Neuronal stem cell (in vitro differentiated cells): Measurements from ENCODE around the gene SUSD2.
"Not testable (repeated sequence)": the region's sequence is repeated elsewhere in the genome, so short reads cannot be mapped to it uniquely, and the experiment has no call there.

Experiments
- DNase-seq: peaks from one replicate; pipeline ENCODE4 v3.0.0-alpha.2; 2013; ENCODE audit warnings: low spot score
- H2AFZ ChIP-seq: one replicate; pipeline ENCODE4 v1.6.1; 2013; ENCODE audit warnings: mild to moderate bottlenecking, low read length, inconsistent platforms
- H2AK5ac ChIP-seq: 2 replicates; pipeline ENCODE4 v1.6.1; 2013; ENCODE audit warnings: low read depth, mild to moderate bottlenecking, inconsistent platforms, low read length, moderate library complexity, mixed read lengths
- H2BK120ac ChIP-seq: 2 replicates; pipeline ENCODE4 v1.6.1; 2013; ENCODE audit warnings: low read depth, mild to moderate bottlenecking, inconsistent platforms, low read length, moderate library complexity, mixed read lengths
- H2BK12ac ChIP-seq: one replicate; pipeline ENCODE4 v1.6.1; 2013; ENCODE audit warnings: low read length, inconsistent platforms
- H2BK15ac ChIP-seq: 2 replicates; pipeline ENCODE4 v1.6.1; 2013; ENCODE audit warnings: mild to moderate bottlenecking, low read length, inconsistent platforms, mixed read lengths
- H2BK5ac ChIP-seq: one replicate; pipeline ENCODE4 v1.6.1; 2013; ENCODE audit warnings: inconsistent platforms, mild to moderate bottlenecking, low read length, moderate library complexity
- H3K14ac ChIP-seq: one replicate; pipeline ENCODE4 v1.6.1; 2013; ENCODE audit warnings: low read length, inconsistent platforms
- H3K18ac ChIP-seq: 2 replicates; pipeline ENCODE4 v1.6.1; 2013; ENCODE audit warnings: low read length, inconsistent platforms
- H3K23ac ChIP-seq: 2 replicates; pipeline ENCODE4 v1.6.1; 2013; ENCODE audit warnings: low read depth, mild to moderate bottlenecking, mixed read lengths, low read length, inconsistent platforms; ENCODE audit not compliant: poor library complexity
- H3K27ac ChIP-seq: replicated peaks from 3 replicates; pipeline ENCODE4 v1.5.1; 2013; ENCODE audit warnings: low read length, inconsistent platforms
- H3K27me3 ChIP-seq, 3 experiments: 2 replicates each; pipeline ENCODE4 v1.6.1; 2013; ENCODE audit warnings: low read length in 3 of 3, mild to moderate bottlenecking in 2 of 3, inconsistent platforms in 1 of 3, low read depth in 1 of 3, mixed read lengths in 1 of 3, moderate library complexity in 1 of 3; ENCODE audit not compliant: control insufficient read depth in 3 of 3, insufficient read depth in 3 of 3
- H3K36me3 ChIP-seq, 2 donors: replicated peaks in 1 of 2; 2 replicates each; pipeline ENCODE4 v1.6.1; 2013; ENCODE audit warnings: low read length in 2 of 2; ENCODE audit not compliant: control insufficient read depth in 2 of 2, insufficient read depth in 2 of 2
- H3K4ac ChIP-seq: 2 replicates; pipeline ENCODE4 v1.6.1; 2013; ENCODE audit warnings: inconsistent platforms, mild to moderate bottlenecking, low read length, moderate library complexity
- H3K4me1 ChIP-seq, 2 donors: 1 replicate in 1 of 2; 2 replicates in 1 of 2; pipeline ENCODE4 v1.6.1; 2013; ENCODE audit warnings: low read length in 2 of 2, low read depth in 1 of 2; ENCODE audit not compliant: control insufficient read depth in 2 of 2, insufficient read depth in 1 of 2
- H3K4me2 ChIP-seq: one replicate; pipeline ENCODE4 v1.6.1; 2013; ENCODE audit warnings: mild to moderate bottlenecking, low read length, inconsistent platforms; ENCODE audit not compliant: insufficient read depth, poor library complexity, severe bottlenecking
- H3K4me3 ChIP-seq, 2 donors: 2 replicates each; pipeline ENCODE4 v1.5.1; 2013; ENCODE audit warnings: low read length in 2 of 2, mild to moderate bottlenecking in 2 of 2, inconsistent platforms in 1 of 2, moderate library complexity in 1 of 2
- H3K79me1 ChIP-seq: one replicate; pipeline ENCODE4 v1.6.1; 2013; ENCODE audit warnings: low read depth, mild to moderate bottlenecking, inconsistent platforms, low read length, moderate library complexity
- H3K9ac ChIP-seq: one replicate; pipeline ENCODE4 v1.6.1; 2013; ENCODE audit warnings: mild to moderate bottlenecking, low read depth, low read length, inconsistent platforms; ENCODE audit not compliant: poor library complexity
- H3K9me3 ChIP-seq, 2 donors: replicated peaks in 1 of 2; 2 replicates each; pipeline versions ENCODE3 to v1.6.1; 2013; ENCODE audit warnings: low read length in 2 of 2, mild to moderate bottlenecking in 2 of 2, inconsistent platforms in 1 of 2, low read depth in 1 of 2, mixed read lengths in 1 of 2, moderate library complexity in 1 of 2; ENCODE audit not compliant: control insufficient read depth in 2 of 2, insufficient read depth in 1 of 2
- H4K8ac ChIP-seq: one replicate; pipeline ENCODE4 v1.6.1; 2013; ENCODE audit warnings: low read depth, mild to moderate bottlenecking, inconsistent platforms, low read length, moderate library complexity
- H4K91ac ChIP-seq: one replicate; pipeline ENCODE4 v1.6.1; 2013; ENCODE audit warnings: low read length, low read depth, mild to moderate bottlenecking, inconsistent platforms; ENCODE audit not compliant: poor library complexity
- WGBS, 2 donors: extraction: QIAGEN DNeasy Blood & Tissue Kit; methylation state at CpG; one replicate each; pipeline ENCODE4 v1.1.7; 2013; ENCODE audit warnings: missing lambda C conversion rate in 2 of 2, mixed read lengths in 1 of 2; ENCODE audit not compliant: insufficient read length in 2 of 2, insufficient replicate concordance in 1 of 2; ENCODE audit errors: extremely low coverage in 2 of 2; 5-methylcytosine and 5-hydroxymethylcytosine counted together

Gene SUSD2

DNA sequence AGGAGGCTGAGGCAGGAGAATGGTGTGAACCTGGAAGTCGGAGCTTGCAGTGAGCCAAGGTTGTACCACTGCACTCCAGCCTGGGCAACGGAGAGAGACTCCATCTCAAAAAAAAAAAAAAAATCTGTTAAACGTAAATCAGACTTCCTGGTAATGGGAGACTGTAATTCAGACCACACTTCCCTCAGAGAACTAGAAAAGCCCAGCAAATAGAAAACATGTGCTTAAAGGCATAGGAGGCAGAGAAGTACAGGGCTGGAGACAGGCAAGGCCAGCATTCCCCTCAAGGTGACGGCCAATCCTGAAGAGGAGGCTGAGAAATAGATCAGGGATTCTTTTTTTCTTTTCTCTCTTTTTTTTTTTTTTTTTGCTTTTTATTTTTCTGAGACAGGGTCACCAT, 55.4 kb downstream of the SUSD2 start:
- H4K8ac ChIP-seq: no peak overlapping the region
- no peaks in the 10 kb centered on the region for H3K4me1 ChIP-seq
- DNase-seq: no peak
- H2BK120ac ChIP-seq: no peak overlapping the region
- no peak overlapping the region for H3K27ac ChIP-seq
- H3K4ac ChIP-seq: no peak overlapping the region
- no peaks in the 10 kb centered on the region for H3K27me3 ChIP-seq
- no peak overlapping the region for H3K18ac ChIP-seq
- H2BK12ac ChIP-seq: no peak overlapping the region
- H2AK5ac ChIP-seq: no peak overlapping the region
- no peak overlapping the region for H3K14ac ChIP-seq
- H3K36me3 ChIP-seq: no peaks in the 10 kb centered on the region
- H3K9ac ChIP-seq: no peak overlapping the region
- no peak overlapping the region for H3K4me3 ChIP-seq
- H3K79me1 ChIP-seq: no peaks in the 10 kb centered on the region
- no peak overlapping the region for H3K23ac ChIP-seq
- H4K91ac ChIP-seq: no peak overlapping the region
- H2BK5ac ChIP-seq: no peak overlapping the region
- WGBS, 2 donors: no CpG with 5 or more reads among the region's 4 CpGs
- H3K4me2 ChIP-seq: no peak overlapping the region
- no peak overlapping the region for H2AFZ ChIP-seq
- H3K9me3 ChIP-seq: no peaks in the 10 kb centered on the region
- H2BK15ac ChIP-seq: no peak overlapping the region

- not testable (repeated sequence) for H3K27ac ChIP-seq, H3K4me2 ChIP-seq, H3K9me3 ChIP-seq, H3K23ac ChIP-seq, H2BK15ac ChIP-seq, H2BK120ac ChIP-seq, H3K79me1 ChIP-seq, H3K14ac ChIP-seq, H2BK5ac ChIP-seq, H2AFZ ChIP-seq, H4K91ac ChIP-seq, H3K36me3 ChIP-seq, H4K8ac ChIP-seq, H3K27me3 ChIP-seq, H2AK5ac ChIP-seq, H2BK12ac ChIP-seq, DNase-seq, H3K18ac ChIP-seq, H3K9ac ChIP-seq, H3K4ac ChIP-seq, H3K4me3 ChIP-seq
- WGBS, 2 donors: no CpG with 5 or more reads among the region's 13 CpGs
- H3K4me1 ChIP-seq: peaks cover 5 to 11% of the 10 kb centered on the region in 2 donors
Measured at GRCh38 chr22:24238101-24238694, 56.9 kb downstream of the SUSD2 start.
